Activated naive CD8-positive, alpha-beta T cell treated with anti-CD3 and anti-CD28 coated beads, Interleukin-2, amount 50 U/mL, for 16 hours (primary cell): ENCODE measurements around the gene ZDHHC24.

Experiments
- DNase-seq: peaks from one replicate; pipeline ENCODE4 v3.0.0-alpha.2; 2020; ENCODE audit warnings: low read depth, low spot score

ZDHHC24 gene

DNA sequence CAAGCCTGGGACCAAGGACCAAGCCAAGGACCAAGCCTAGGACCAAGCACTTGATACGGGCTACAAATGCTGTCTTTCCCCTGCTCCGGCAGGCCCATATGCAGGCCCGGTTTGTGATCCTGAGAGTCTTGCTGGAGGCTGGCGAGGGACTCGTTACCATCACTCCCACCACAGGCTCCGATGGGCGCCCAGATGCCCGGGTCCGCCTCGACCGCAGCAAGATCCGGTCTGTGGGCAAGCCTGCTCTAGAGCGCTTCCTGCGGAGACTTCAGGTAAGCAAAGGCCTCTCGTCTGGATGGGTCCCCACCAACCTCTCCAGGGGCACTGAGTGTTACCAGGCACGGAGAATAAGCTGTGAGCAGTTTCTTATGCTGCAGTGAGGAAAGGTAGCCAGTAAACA, 48.6 kb downstream of the ZDHHC24 start:
- DNase-seq = no peak

DNA sequence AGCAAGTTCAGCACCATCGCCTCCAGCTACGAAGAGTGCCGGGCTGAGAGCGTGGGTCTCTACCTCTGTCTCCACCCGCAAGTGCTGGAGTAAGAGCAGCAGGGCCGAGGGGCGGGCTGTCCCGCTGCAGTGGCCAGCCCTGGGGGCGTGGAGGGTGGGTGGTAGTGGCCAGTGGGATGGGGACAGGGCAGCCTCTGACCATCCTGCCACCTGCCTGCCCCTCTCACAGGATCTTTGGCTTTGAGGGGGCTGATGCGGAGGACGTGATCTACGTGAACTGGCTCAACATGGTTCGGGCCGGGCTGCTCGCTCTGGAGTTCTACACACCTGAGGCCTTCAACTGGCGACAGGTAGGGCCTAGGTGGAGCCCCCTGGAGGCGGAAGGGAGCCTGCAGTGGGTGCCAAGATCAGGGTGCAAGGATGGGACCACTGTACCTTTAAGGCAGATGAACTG, 50.4 kb downstream of the ZDHHC24 start:
- no peak for DNase-seq

DNA sequence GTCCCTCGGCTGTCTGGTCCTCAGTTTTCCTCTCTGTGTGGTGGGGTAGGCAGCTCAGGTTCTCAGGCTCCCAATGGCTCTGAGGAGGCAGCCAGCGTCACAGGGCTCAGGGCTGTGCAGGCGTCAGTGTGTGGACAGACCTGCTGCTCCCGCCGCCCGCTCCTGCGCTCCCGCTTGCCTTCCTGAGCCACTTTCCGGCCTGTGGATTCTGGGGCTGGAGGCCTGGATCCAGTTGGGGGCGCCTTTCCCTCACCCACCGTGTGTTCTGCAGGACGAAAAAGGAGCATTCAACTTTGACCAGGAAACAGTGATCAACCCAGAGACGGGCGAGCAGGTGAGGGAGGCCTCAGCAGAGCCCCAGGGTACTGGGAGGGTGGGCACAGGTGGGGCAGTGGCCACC, 50.9 kb downstream of the ZDHHC24 start:
- no peak for DNase-seq

DNA sequence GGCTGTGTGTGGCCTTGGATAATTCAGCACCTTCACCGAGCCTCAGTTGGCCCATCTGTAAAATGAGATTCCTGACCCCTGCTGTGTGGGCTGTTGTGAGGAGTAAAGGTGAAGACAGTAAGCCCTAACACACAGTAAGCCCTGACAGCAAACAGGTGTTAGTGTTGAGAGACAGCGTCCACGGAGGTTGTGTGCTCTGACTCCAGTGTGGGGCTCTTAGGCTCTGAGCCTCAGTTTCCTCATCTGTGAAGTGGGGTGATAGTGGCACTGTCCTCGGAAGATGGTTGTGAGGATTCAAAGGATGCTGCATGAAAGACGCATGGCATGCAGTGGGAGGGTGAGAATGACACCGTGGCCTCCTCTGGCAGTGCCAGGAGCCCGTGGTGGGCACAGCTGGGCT, 51.4 kb downstream of the ZDHHC24 start:
- no peak for DNase-seq

- no peak for DNase-seq
Measured at GRCh38 chr11:66493130-66493529, 52.7 kb downstream of the ZDHHC24 start.

DNA sequence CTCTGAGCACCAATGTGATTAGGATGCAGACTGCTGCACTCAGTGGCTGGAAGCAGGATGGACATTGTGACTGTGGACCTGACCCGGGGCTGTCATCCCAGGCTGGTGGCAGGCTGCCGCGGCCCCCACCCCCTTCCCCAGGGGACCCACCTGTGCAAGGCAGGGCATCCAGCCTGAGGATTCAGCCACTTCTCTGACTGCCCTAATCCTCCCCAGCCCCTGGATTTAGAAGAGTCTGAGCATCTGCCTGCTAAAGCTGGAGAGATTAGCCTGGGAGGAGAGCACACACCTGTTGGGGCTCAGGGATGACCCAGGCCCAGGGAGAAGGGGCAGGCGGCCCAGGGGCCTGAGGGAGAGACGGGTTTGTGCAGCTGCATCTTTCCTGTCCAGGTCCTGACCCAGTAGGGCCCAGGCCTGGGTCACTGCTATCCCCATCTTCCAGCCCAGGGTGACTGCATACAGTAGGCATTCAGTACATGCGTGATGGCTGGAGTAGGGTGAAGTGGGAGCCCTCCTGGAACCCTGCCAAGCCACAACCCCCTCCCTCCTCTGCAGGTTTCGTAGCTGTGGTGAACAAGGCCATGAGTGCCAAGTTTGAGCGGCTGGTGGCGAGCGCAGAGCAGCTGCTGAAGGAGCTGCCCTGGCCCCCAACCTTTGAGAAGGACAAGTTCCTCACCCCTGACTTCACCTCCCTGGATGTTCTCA, 53.5 kb downstream of the ZDHHC24 start:
- no peak for DNase-seq

DNA sequence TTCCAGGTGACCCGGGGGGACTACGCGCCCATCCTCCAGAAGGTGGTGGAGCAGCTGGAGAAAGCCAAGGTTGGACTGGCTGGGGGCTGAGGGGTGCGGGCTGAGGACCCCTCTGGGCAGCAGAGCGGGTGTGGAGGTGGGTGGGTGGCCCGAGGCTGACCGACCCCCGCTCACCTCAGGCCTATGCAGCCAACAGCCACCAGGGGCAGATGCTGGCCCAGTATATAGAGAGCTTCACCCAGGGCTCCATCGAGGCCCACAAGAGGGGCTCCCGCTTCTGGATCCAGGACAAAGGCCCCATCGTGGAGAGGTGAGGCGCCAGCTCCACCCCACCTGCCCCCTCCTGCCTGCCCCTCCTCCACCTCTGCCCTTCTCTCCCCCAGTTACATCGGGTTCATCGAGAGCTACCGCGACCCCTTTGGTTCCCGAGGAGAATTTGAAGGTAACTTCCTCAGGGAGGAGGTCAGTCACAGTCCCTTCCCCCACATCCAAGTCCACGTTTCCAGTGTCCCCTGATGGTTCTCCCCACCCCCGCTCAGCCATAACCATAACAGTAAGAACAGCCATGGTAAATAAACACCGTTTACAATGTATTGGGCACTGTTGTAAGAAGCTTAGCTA, 54.4 kb downstream of the ZDHHC24 start:
- DNase-seq = no peak

GRCh38 chr11:66489636-66490035, 56.2 kb downstream of the ZDHHC24 start:
- DNase-seq = no peak

- DNase-seq = no peak
Measured at GRCh38 chr11:66488957-66489356, 56.9 kb downstream of the ZDHHC24 start.

GRCh38 chr11:66484806-66485380, 61.0 kb downstream of the ZDHHC24 start:
- no peak for DNase-seq

DNA sequence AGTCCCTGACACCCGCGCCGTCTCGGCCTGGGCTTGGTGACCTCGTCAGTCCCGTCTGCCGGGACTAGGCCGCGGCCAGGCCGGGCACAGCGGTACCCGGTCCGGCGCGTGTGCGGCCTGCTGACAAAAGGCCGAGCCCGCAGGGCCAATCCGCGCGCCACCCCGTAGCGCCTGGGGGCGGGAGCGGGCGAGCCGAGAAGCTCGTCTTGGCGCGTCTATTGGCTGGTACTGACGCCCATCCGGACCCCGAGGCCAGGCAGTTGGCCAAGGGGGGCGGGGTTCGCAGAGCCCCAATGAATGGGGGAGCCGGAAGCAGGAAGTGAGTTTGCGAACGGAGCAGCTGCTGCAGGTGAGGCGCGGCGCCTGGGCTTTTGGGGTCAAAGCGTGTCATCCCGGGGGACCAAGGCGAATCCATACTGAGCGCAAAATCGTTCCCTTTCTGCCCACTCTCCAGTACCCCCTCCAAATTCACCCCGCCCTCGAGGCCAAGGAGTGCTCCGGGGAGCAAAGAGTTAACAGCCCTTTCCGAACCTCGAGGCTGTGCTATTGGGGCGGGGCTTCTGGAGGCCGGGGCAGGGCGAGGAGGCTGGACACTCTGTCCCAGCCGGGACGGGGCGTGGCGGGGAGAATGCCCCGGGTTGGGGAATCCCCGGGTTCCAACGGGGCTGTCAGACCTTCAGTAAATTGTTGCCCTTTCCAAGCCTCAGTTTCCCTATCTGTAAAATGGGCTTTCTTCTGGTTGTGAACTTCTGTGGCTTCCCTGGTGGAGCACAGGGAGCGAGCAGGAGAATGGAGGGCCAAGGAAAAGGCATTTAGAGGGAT, 65.5 kb downstream of the ZDHHC24 start, which contains the start of gene DPP3:
TSS of gene DPP3 (plus strand) at position 318 of the 822 bp plus-strand sequence. CDS start 1,767 bp downstream, outside the sequence.
- peak; percentile 93 for DNase-seq

- DNase-seq = no peak
Measured at GRCh38 chr11:66479394-66480116, 66.3 kb downstream of the ZDHHC24 start.

- no peak for DNase-seq
Measured at GRCh38 chr11:66478729-66479393, 67.0 kb downstream of the ZDHHC24 start.

DNA sequence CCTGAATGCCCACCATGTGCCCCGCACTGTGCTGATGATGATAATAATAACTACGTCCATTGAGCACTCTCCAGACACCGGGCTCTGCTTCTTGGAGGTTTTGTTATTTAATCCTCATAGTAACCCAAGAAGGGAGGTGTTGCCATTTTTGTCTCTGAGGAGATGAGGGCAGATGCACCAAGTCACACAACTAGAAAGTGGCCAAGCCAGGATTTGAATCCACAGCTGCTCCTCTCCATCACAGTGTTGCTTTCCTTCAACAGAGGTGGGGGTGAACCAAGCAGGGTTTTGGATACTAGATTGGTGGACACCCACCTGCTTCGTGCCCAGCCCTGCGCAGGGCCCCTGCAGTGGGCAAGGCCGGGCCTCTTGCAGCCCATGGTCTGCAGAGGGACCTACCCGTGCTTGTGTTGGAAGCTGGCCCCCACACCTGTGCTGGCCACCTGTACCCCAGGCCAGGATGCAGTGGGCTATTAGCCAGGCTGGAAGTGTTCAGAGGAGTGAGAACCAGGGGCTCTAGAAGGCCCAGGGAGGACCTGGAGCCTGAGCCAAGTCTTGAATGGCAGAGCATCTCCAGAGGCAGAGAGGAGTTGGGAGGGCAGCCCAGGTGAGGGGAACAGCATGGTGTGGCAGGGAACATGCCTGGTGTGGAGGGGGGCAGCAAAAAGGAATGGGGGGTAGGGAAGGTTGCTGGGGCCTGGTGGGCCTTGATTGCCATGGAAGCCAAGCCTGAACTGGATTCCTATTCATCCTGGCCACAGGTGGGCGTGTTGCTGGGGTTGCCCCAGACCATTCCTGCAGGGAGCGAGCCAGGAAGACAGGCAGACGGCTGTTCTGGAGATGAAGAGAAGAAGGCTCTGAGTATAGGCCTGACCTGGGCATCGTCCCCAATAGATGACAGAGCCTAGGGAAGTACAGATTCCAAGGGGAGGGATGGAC, 68.3 kb downstream of the ZDHHC24 start:
- no peak for DNase-seq

DNA sequence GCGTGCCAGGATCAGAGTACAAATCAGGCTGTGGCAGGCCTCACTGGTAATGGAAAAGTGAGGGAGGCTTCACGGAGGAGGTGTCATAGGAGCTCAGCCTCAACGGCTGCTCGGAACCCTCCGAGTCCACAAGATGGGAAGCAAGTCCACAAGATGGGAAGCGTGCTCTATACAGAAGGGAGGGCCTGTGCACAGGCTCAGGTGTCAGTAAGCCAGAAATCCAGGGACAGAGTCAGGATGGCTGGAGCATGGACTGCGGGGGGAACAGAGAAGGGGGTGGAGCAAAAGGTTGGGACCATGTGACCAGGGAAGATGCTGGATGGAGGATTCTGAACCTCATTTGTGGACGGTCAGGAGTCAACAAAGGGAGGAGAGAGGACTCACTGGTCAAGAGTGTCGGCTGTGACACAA, 69.0 kb downstream of the ZDHHC24 start:
- no peak for DNase-seq

DNA sequence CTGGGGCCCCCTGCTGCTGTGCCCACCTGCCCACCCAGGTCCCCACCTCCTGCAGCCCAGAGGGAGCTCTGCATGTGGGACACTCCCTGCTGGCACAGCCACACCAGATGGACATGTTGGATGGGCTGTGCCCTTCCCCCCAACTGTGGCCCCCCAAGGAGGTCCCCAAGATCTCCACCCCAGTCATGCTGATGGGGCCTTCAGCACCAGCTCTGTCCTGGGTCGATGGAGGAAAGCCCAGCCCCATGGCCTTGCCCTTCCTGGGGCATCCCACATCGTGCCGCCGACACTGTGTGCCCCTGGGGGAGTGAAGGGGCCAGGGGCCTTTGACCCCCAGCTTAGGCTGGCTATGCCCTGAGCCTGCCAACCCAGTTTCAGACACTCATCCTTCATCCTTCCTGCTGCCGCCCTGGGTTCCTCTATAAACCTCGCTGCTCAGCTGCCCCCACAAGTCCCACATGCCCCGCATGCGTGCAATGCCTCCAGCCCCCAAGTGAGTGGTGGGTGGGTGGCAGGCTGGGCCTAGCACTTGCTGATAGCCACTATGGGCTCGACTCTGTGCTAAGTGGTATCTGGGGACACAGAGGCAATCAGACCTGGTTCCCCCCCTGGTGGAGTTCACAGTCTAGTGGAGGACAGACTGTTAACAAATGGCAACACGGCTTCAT, 69.5 kb downstream of the ZDHHC24 start:
- DNase-seq = no peak

DNA sequence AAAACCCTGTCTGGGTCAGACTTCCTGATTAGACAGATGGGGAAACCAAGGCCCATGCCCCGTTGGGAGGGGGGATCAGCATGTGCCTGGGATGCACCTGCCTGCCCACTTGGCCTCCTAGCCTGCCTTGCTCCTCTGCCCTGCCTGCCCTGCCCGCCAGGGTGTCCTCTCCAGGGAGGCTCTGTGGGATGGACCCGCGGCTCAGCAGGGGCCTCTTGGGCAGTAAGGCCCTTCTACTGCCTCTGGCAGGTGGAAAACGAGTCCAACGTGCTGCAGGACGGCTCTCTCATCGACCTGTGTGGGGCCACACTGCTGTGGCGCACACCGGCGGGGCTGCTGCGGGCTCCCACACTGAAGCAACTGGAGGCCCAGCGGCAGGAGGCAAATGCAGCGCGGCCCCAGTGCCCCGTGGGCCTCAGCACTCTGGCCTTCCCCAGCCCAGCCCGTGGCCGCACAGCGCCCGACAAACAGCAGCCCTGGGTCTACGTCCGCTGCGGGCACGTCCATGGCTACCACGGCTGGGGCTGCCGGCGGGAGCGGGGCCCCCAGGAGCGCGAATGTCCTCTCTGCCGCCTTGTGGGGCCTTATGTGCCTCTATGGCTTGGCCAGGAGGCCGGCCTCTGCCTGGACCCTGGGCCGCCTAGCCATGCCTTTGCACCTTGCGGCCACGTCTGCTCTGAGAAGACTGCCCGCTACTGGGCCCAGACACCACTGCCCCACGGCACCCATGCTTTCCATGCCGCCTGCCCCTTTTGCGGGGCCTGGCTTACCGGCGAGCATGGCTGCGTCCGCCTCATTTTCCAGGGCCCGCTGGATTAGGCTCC, 70.3 kb downstream of the ZDHHC24 start:
- DNase-seq = no peak
